ENCODE data around the gene C4B.

C4B gene

DNA sequence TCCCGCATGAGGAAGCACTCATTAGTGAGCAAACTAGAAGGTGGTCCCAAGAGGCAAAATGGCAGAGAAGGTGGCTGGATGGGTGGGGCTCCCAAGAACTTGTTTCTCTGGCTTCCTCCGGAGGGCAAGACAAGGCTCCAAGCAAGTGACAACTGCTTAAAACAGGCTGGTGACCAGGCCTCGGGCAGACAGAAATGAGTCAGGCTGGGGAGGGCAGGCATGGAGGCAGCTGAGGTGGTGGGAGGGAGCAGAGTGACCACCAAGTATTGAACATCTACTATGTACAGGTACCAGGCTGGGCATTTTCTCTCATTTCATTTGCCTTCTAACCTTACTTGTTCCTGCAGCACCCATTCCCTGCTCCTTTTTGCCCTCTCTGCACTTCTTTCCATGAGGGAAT is 61.2 kb downstream of the C4B start:
- DNase-seq (ENCODE audit: insufficient read length, low spot score) (no peak), FAIRE-seq (no peak)
- TF ChIP-seq, protein P1, sequence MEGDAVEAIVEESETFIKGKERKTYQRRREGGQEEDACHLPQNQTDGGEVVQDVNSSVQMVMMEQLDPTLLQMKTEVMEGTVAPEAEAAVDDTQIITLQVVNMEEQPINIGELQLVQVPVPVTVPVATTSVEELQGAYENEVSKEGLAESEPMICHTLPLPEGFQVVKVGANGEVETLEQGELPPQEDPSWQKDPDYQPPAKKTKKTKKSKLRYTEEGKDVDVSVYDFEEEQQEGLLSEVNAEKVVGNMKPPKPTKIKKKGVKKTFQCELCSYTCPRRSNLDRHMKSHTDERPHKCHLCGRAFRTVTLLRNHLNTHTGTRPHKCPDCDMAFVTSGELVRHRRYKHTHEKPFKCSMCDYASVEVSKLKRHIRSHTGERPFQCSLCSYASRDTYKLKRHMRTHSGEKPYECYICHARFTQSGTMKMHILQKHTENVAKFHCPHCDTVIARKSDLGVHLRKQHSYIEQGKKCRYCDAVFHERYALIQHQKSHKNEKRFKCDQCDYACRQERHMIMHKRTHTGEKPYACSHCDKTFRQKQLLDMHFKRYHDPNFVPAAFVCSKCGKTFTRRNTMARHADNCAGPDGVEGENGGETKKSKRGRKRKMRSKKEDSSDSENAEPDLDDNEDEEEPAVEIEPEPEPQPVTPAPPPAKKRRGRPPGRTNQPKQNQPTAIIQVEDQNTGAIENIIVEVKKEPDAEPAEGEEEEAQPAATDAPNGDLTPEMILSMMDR (IDR thresholded peaks at IDR 0.05; ENCODE audit: insufficient read depth, missing control alignments) = no peak

DNA sequence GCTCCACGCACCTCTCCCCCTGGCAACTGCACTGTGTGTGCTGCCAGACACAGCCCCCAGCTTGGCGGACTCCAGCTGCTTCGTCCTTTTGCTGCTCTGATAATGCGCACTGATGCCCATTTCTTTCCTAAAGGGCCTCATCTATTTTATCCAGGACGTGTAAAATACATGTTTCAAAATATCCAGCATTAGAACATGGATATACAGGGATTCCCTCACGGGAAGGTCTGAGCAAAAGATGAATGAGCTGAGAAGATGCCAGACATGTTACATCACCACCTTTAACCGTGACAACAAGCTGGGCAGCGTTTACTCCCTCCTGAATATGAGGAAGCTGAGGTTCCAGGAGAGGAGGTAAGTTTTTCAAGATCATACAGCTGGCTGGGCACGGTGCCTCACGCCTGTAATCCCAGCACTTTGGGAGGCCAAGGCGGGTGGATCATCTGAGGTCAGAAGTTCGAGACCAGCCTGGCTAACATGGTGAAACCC is 61.8 kb downstream of the C4B start:
- TF ChIP-seq, protein P1 (IDR thresholded peaks at IDR 0.05; ENCODE audit: insufficient read depth, missing control alignments) = no peak

DNA sequence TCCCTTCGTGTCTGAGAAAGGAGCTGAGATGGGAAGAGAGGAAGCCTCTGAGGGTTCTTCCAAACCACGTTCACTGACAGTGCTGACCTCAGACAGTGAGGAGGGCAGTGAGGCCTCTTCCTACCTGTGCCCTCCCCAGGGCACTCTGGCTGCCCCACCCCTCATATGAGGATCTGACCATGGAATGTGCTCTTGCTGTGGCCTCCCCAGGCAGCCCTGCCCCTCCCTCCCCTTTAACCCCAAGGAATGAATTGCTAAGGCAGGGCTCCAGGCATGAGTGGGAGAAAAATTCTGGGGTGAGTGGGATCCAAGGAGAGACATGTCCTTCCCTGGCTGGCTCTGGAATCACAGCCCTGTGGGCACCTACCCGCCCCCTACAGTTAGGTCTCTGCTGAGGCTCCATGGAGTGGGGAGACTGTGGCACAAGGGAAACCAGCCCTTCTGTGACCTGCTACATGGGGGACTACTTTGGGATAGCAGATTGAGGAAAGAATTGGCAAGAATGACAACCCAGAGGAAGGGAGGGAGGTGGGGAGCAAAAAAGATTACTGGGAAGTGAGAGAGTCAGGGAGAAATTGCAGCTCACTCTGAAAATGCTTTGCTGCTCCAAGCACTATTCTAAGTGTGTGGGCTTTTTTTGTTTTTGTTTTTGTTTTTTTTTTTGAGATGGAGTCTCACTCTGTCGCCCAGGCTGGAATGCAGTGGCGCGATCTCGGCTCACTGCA is 65.1 kb downstream of the C4B start:
- FAIRE-seq (no peak), DNase-seq (ENCODE audit: insufficient read length, low spot score) (no peak)
- TF ChIP-seq, protein P1 (IDR thresholded peaks at IDR 0.05; ENCODE audit: insufficient read depth, missing control alignments) = no peak

More for the DNA sequence above, 61.8 kb downstream of the C4B start:
- DNase-seq (ENCODE audit: insufficient read length, low spot score) (no peak), FAIRE-seq (no peak)

DNA sequence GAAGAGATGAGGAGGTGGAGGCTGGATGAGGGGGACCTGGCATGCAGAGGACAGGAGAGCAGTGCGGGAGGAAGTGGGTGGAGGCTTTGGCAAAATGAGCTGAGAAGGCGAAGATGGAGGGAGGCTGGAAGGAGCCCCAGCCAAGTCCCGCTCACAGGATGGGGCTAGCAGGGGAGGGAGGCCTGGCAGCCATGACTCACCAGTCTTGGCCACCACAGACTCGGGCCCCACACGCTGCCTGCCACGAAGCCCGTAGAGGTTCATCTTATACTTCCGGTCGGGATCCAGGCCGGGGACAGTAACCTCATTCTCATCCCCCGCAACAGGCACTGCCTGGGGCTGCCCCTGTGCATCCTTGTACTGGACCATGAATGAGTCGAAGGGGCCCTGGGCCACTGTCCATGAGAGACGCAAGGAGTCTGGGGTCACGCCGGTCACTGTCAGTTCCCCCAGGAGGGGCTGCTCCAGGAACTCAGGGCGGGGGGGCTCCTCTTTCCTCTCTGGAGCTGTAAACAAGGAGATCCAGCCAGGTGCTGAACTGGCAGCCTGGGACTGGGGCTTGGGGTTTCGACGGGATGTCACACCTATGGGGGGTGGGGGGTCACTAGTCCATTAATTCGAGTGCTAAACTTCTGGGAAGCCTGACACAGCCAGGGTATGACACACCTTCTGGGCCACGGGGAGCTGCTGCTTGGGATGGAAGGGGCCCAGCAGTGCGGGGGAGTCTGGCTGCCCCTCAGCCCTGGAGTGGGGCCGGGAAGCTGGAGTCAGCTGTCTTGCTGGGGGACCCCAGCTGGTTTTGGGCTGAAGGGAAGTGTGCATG is 66.8 kb downstream of the C4B start:
- no peak for FAIRE-seq
- TF ChIP-seq, protein P1 (IDR thresholded peaks at IDR 0.05; ENCODE audit: insufficient read depth, missing control alignments) = no peak
- DNase-seq (ENCODE audit: insufficient read length, low spot score) = no peak

DNA sequence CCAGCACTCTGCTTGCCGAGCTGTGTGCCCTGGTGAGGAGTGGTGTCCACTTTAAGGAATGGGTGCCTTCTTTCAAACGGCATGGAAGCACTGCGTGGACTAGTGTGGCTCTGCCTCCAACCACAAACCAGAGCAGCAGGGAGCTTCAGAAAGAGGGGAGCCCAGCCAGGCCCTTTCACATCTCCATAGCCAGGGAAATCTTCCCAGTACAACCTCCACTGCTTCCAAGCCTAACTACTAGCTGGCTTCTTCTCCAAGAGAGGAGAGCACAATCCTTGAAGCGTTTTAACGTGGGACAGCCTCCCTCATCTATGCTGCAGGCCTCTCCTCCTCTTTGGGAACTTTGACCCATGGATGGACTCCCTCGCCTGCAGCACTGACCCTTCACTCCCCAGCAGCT is 67.9 kb downstream of the C4B start:
- TF ChIP-seq, protein P1 (IDR thresholded peaks at IDR 0.05; ENCODE audit: insufficient read depth, missing control alignments) = no peak
- FAIRE-seq = no peak

DNA sequence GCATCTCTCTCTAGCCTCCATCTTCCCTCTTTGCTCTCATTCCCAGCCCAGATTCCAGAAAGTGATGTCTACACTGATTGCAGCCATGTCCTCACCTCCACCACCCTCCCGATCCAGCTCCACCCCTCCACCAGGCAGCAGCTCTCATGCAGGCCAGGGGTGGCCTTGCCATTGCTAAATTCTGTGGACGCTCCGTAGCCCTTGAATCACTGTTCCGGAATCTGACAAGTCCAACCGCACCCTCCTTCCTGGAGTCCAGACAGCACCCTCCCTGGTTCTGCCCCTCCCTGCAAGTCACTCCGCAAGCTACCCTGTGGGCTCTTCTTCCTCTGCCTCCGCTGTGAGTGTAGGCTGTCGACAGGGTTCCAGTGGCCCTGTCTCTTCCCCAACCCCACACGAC is 68.3 kb downstream of the C4B start:
- FAIRE-seq (no peak), DNase-seq (ENCODE audit: insufficient read length, low spot score) (no peak)
- TF ChIP-seq, protein P1 (IDR thresholded peaks at IDR 0.05; ENCODE audit: insufficient read depth, missing control alignments) = no peak

More for the DNA sequence above, 67.9 kb downstream of the C4B start:
- no peak for DNase-seq (ENCODE audit: insufficient read length, low spot score)

Data from D721Med (cell line).